Measurements from ENCODE around the gene CALD1.

CALD1 gene

GRCh38 chr7:134834689-134835462, 55.4 kb downstream of the CALD1 start:
- Histone ChIP-seq H3K4me3 (ENCODE audit: low read depth in 1 of 2, low read length in 1 of 2) (no peak overlapping the region), H3K9me3 (no peaks in the 10 kb centered on the region), H3K27ac (no peak overlapping the region), H3K27me3 (no peaks in the 10 kb centered on the region), H3K36me3 (no peaks in the 10 kb centered on the region), H3K4me1 (ENCODE audit: control insufficient read depth in 1 of 2, insufficient read depth in 1 of 2, low read depth in 1 of 2, low read length in 1 of 2) (no peaks in the 10 kb centered on the region)
- TF ChIP-seq CTCF (IDR thresholded peaks at IDR 0.05) = no peak

GRCh38 chr7:134835463-134835823, 56.0 kb downstream of the CALD1 start:
- Histone ChIP-seq H3K4me1 (ENCODE audit: control insufficient read depth in 1 of 2, insufficient read depth in 1 of 2, low read depth in 1 of 2, low read length in 1 of 2) (no peaks in the 10 kb centered on the region), H3K4me3 (ENCODE audit: low read depth in 1 of 2, low read length in 1 of 2) (no peak overlapping the region), H3K27ac (no peak overlapping the region), H3K27me3 (no peaks in the 10 kb centered on the region), H3K36me3 (no peaks in the 10 kb centered on the region), H3K9me3 (no peaks in the 10 kb centered on the region)
- no peak for TF ChIP-seq CTCF (IDR thresholded peaks at IDR 0.05)

- H3K27ac ChIP-seq = no peak overlapping the region
- H3K4me3 ChIP-seq (ENCODE audit: low read depth in 1 of 2, low read length in 1 of 2) = no peak overlapping the region
- no peaks in the 10 kb centered on the region for H3K36me3 ChIP-seq
- TF ChIP-seq CTCF (IDR thresholded peaks at IDR 0.05) = no peak
- no peaks in the 10 kb centered on the region for H3K27me3 ChIP-seq
- H3K9me3 ChIP-seq = no peaks in the 10 kb centered on the region
- no peaks in the 10 kb centered on the region for H3K4me1 ChIP-seq (ENCODE audit: control insufficient read depth in 1 of 2, insufficient read depth in 1 of 2, low read depth in 1 of 2, low read length in 1 of 2)
These were observed 57.0 kb downstream of the CALD1 start for GRCh38 chr7:134836447-134836846.

GRCh38 chr7:134839298-134839697, 59.9 kb downstream of the CALD1 start:
- Histone ChIP-seq H3K27ac (no peak overlapping the region), H3K36me3 (no peaks in the 10 kb centered on the region), H3K4me3 (ENCODE audit: low read depth in 1 of 2, low read length in 1 of 2) (no peak overlapping the region), H3K9me3 (no peaks in the 10 kb centered on the region), H3K4me1 (ENCODE audit: control insufficient read depth in 1 of 2, insufficient read depth in 1 of 2, low read depth in 1 of 2, low read length in 1 of 2) (no peaks in the 10 kb centered on the region), H3K27me3 (no peaks in the 10 kb centered on the region)
- TF ChIP-seq CTCF (IDR thresholded peaks at IDR 0.05) = no peak

- Histone ChIP-seq H3K27me3 (no peaks in the 10 kb centered on the region), H3K9me3 (no peaks in the 10 kb centered on the region), H3K4me3 (ENCODE audit: low read depth in 1 of 2, low read length in 1 of 2) (no peak overlapping the region), H3K36me3 (no peaks in the 10 kb centered on the region), H3K4me1 (ENCODE audit: control insufficient read depth in 1 of 2, insufficient read depth in 1 of 2, low read depth in 1 of 2, low read length in 1 of 2) (no peaks in the 10 kb centered on the region), H3K27ac (no peak overlapping the region)
- no peak for TF ChIP-seq CTCF (IDR thresholded peaks at IDR 0.05)
These were observed 62.6 kb downstream of the CALD1 start for GRCh38 chr7:134842062-134842461.

Data from neutrophil (primary cell).